Measurements from ENCODE around the gene GRIA1.

Gene GRIA1

DNA sequence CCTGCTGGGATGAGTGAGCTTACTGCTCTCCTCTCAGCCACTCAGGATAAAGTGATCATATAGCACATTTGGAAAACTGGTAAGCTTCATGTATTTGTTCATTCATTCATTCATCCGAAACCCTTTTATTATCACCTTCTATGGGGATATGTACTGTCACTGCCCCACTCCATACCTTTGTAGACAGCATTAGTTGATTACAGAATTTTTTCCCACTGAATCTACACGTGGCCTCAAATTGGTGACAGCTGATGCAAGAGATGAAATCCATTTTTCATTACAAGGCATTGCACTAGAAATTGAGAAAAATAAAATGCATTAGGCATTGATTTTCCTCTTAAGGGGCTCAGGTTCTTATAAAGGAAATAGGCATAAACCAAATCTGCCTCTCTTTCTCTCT lies 9.7 kb downstream of the GRIA1 start:
- DNase-seq: no peak

- peak; percentile 84 for DNase-seq
These were observed 14.3 kb downstream of the GRIA1 start for GRCh38 chr5:153504726-153505125.

DNA sequence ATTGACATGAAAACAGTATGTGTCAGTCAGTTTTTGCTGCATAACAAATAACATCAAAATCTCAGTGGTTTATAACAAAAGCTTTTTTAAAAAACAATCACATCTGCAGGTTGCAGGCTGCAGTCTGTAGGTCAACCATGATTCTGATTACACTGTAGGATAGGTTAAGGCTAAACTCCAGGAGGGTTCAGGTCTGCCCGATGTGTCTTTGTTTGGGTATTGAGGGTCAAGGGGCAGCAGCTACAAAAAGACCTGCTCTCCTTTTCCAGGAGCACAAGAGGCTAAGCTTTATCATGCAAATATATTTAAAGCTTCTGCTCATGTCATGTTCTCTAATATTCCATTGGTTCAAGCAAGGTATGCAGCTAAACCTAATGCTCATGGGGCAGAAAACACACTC lies 18.2 kb downstream of the GRIA1 start:
- DNase-seq: no peak

GRCh38 chr5:153511622-153512021 lies 21.2 kb downstream of the GRIA1 start:
- DNase-seq: no peak

GRCh38 chr5:153513156-153513555 lies 22.7 kb downstream of the GRIA1 start:
- DNase-seq: no peak

DNA sequence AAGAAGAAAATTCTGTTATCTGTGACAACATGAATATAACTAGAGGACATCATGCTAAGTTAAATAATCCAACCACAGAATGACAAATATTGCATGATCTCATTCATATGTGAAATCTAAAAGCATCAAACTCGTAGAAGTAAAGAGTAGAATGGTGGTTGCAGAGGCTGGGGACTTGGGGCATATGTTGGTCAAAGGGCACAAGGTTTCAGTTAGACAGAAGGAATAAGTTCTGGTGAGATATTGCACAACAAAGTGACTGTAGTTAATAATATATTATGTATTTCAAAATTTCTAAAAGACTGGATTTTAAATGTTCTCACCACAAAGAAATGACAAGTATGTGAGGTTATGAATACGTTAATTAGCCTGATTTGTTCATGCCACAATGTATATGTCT lies 24.8 kb downstream of the GRIA1 start:
- no peak for DNase-seq

GRCh38 chr5:153516504-153517240 lies 26.2 kb downstream of the GRIA1 start:
- peak; percentile 42 for DNase-seq

- peak; percentile 95 for DNase-seq
These were observed 26.8 kb downstream of the GRIA1 start for GRCh38 chr5:153517241-153517611.

GRCh38 chr5:153520137-153520536 lies 29.7 kb downstream of the GRIA1 start:
- DNase-seq: no peak

DNA sequence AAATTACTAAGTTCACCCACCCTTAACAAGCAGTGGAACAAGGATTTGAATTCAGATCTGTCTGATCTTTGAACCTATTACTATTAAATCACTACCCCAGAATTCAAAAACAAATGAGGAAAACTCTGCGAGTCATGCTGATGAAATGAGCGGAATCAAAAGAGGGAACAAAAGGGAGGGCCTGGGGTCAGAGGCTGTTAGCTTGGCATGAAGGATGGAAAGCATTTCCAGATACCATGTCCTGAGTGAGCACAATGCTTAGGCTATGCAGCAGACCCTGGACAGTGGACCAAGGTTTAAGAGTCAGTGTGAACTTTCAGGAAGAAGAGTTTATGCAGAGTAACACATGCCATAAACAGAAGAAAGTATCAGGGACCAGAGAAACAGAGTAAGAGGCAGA lies 30.5 kb downstream of the GRIA1 start:
- no peak for DNase-seq

GRCh38 chr5:153523211-153523610 lies 32.7 kb downstream of the GRIA1 start:
- no peak for DNase-seq

DNA sequence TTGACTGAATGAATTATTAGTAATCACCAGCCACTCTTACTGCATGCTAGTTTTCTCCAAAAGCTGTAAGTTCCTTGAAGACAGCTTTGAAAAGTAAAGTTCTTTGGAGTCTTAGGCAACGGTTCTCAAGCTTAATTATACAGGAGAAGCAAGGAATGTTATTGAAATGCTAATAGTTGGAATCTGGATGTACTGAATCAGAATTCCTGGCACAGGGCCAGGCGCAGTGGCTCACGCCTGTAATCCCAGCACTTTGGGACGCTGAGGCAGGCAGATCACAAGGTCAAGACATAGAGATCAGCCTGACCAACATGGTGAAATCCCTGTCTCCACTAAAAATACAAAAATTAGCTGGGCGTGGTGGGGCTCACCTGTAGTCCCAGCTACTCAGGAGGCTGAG lies 33.4 kb downstream of the GRIA1 start:
- DNase-seq: peak; percentile 57

- DNase-seq: no peak
These were observed 35.1 kb downstream of the GRIA1 start for GRCh38 chr5:153525536-153525935.

GRCh38 chr5:153530357-153531143 lies 40.1 kb downstream of the GRIA1 start:
- DNase-seq: peak; percentile 38

- no peak for DNase-seq
These were observed 43.1 kb downstream of the GRIA1 start for GRCh38 chr5:153533546-153533945.

DNA sequence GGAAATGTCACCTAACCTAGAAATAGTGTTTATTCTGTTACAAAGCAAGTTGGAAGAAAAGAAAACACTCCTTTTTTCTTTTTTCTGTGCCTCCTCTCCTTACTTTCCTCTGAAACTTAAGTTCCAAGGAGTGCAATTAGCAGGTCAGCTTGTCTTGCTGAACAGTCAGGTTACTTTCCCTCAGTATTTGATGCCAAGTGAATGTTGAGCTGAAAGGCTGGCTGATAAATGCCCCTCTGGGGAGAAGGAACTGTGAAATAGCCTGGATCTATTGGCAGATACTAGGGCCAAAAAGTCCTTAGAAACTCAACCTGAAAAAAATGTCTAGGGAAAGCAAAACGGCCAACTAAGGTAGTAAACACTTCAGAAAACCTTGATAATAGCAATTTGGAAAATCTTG lies 43.6 kb downstream of the GRIA1 start:
- no peak for DNase-seq

- peak; percentile 10 for DNase-seq
These were observed 46.7 kb downstream of the GRIA1 start for GRCh38 chr5:153537207-153537606.

GRCh38 chr5:153539983-153540382 lies 49.5 kb downstream of the GRIA1 start:
- DNase-seq: peak; percentile 87

- DNase-seq: no peak
These were observed 52.1 kb downstream of the GRIA1 start for GRCh38 chr5:153542536-153542935.

DNA sequence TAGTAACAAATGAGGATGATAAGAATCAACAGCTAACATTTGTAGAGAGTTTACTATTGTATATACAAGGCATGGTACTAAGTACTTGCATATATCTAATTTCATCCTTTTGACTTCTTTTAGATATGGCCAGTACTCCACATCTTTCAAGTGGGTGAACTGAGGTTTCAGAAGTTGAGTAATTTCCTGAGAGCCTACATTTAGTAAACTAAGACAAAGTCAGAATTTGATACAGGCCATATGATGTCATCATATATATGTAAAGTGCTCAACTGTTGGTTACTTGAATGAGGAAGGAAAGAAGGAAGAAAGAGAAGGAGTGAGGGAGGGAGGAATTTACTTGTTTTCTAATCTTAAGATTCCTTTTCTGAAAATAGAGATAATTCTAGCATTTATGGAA lies 52.8 kb downstream of the GRIA1 start:
- no peak for DNase-seq

DNA sequence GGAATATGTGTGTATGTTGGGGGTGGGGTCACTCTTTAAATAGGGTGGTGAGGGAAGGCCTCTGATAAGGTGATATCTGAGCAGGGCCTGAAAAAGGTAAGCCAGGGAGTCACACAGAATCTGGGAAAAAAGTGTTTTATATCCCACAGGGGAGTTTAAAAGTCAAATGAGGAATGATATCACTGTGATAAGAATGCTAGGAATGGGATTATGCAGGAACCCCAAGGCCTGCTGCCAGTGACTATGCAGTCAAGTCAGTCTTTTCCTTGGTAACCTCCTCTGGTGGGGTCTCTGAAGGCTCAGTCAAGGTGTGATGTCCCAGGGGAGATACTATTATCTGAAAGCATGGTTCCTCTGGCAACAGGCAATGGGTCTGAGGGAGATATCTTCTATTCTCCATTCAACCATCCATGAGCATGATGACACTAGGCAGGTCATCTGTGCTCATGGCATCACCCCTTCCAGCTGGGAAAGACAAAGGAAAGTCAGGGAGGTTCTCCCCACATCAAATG lies 53.5 kb downstream of the GRIA1 start:
- DNase-seq: no peak

DNA sequence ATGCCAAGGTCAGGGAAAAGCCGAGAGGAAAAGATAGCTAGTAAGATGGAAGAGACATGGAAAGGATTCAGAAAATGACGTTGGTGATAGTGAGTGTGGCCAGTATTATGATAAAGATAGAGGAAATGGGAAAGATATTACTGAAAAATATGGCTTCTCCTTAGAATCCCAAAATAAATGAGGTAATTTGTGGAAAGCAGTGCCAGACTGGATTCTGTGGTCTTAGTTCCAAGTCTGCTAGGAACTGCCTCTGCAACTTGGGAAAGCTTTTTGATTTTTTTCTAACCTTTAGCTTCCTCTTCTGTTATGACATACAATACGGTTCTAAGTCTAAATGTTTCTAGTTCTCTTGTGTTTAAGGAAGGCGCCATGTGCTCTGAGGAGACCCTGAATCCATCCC lies 54.2 kb downstream of the GRIA1 start:
- DNase-seq: no peak

- no peak for DNase-seq
These were observed 56.1 kb downstream of the GRIA1 start for GRCh38 chr5:153546566-153546965.

DNA sequence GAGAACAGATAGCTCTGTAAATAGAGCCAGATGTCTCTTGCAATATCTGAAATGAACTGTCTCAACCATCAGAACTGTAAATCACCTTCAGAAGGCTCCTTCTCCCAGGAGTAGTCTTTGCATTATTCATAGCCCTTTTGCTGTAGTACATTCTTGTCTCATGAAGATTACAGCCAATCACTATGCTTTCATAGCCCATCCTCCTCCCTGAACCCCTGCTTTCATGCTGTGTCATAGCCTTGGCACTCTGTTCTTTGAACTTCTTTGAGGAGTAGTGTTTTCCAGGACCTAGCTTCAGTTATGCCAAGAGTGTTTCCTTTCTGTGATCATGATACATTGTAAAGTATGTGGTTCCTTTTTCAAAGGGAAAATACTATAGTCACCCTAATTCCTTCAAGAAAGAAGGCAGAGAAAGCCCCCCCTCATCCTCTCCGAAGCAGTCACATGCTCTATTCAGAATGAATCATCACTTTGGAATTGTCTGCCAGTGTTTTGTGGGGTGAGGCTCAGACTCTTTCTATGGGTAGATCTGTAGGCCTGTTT lies 61.1 kb downstream of the GRIA1 start:
- peak; percentile 12 for DNase-seq

All from NCI-H82 (cell line).